GM18520 (cell line): Measurements from ENCODE around the gene LGALS1.
"Not testable (repeated sequence)": the region's sequence is repeated elsewhere in the genome, so short reads cannot be mapped to it uniquely, and the experiment has no call there.

Experiments
- ATAC-seq: cut with Tn5 transposase; IDR thresholded peaks from one replicate; pipeline ENCODE4 v1.9.1; 2021; ENCODE audit not compliant: unreplicated experiment

LGALS1 gene

GRCh38 chr22:37716708-37717107 is 41.3 kb downstream of the LGALS1 start:
- ATAC-seq: no peak

GRCh38 chr22:37717235-37717634 is 41.8 kb downstream of the LGALS1 start:
- not testable (repeated sequence) for ATAC-seq

- ATAC-seq: not testable (repeated sequence)
Observed at GRCh38 chr22:37717746-37718305, 42.4 kb downstream of the LGALS1 start.

GRCh38 chr22:37725551-37726240 is 50.3 kb downstream of the LGALS1 start:
- ATAC-seq: no peak

GRCh38 chr22:37726241-37726887 is 50.9 kb downstream of the LGALS1 start:
- no peak for ATAC-seq

GRCh38 chr22:37728620-37729019 is 53.2 kb downstream of the LGALS1 start:
- no peak for ATAC-seq
